GM21360 (cell line): Measurements from ENCODE around the gene E2F7.

ENCODE experiments used
- ATAC-seq: cut with Tn5 transposase; IDR thresholded peaks from one replicate; pipeline ENCODE4 v1.9.1; 2021; ENCODE audit warnings: mild to moderate bottlenecking, moderate library complexity; ENCODE audit not compliant: unreplicated experiment

Gene E2F7

DNA sequence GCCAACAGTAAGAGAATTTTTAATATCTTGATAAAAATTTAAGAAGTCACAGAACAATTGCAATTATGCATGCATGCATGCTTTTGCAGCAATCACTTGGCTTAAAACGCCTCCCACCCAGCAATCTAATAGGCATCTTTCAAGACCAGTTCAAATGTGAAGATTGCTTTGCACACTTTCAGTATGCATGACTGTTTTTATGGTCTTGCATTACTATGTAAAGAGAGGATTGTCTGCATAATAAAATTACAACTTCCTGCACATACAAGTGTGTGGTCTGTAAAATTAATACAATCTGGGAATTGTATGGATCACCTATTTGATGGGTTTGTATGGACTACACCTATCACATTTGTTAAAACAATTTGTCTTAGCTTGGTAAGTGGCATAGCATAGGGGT lies 48.8 kb downstream of the E2F7 start:
- no peak for ATAC-seq

DNA sequence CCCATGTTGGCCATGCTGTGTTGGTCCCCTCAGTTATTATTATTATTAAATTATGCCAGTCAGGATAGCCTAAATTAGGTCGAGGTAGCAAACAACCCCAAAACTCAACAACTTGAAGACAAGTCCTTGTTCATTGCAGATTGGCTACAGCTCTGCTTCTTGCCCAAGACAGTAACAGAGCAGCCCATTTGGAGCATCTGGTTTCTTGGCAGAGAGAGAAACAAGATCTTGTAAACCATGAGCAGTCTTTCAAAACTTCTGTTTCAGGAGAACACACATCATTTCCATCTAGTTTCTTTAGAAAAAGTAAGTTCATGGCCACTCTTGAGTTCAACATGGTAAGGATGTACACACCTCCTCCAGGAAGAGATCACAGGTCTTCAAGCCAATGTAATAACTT lies 52.3 kb downstream of the E2F7 start:
- ATAC-seq, result no peak

DNA sequence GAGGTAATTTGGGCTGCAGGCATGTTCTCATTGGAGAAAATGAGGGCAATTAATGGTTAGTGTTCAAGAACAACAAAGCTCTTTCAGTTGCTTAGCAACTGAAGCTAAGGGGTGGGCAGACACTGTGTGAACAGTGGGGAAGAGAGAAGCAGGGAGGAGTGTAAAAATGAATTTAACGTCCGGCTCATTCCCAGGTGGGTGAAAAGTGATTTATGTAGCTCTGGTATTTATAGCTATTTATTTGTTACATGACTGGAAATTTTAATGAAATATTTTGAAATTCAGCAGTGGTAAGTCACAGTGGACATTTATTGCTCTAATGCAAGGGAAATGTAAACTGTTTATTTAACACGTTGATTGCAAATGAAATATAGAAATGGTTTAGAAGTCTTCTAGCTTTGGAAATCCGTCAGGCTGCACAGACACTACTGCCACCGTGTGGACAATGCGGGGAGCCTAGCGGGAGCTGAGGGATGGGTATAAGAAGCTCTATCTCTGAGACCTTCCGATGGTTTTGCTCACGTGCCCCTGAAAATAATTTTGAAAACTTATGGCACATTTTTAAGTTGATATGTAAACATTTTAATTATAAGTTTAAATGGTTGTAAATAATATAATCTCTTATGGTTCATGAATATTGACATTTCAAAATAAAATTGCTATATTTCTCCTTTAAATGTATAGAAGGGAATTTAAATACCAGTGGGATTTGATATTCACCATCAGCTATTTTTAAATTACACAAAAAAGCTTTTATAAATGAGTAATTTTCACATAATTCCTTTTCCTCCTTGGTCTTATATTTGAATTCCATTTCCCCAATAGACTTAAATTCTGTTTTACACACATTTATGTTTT lies 54.4 kb downstream of the E2F7 start:
- ATAC-seq, result peak; percentile 95

DNA sequence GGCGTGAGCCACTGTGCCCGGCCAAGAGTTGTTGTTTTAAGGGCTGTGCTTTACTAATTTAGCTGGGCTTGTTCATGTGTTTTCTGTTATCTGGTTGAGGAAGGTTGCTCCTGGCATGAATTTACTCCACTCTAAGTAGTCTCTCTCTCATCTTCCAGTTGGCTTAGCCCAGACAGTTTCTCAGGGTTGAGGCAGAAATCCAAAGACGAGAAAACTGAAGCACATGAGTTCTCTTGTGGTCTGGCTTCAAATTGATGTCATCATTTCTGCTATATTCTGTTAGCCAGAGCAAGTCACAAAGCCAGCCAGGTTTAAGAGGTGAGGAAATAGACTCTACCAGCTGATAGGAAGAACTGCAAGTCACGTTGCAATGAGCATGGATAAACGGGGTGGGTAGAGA lies 57.9 kb downstream of the E2F7 start:
- no peak for ATAC-seq

DNA sequence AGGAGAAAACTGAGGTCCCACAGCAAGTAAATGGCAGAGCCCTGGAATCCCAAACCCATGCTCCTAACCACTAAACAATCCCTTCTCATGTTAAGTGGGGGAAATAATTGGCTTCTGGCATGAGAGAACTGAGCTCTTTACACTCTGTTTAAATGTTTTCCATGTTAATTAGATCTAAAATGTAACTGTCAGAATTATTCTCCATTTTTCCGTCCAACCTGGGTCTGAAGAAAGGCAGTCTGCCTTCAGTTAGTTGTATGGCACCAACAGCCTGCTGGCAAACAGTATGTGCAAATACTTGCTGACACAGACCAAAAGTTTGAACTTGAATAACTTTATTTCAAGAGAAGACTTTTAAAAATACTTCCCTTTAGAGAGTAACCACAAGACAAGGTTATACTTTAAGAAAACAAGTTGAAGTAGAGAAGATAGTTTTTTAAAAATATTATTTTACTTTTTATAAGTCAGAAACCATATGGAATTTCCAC lies 59.7 kb downstream of the E2F7 start:
- ATAC-seq, result no peak

DNA sequence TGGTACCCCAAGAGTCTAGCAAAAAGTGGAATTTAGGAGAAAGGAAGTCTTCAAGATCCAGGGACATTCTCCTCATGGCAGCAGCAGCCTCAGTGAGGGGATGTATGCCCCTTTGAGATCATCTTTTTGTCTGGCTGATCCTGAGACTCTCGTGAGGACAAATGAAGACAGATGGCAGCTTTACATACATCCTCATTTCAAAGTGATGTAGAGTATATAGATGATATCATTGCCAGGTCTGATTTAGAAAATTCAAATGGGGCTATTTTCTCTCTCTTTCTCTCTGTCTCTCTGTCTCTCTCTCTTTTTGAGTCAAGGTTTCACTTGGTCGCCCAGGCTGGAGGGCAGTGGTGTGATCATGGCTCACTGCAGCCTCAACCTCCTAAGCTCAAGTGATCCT lies 61.5 kb downstream of the E2F7 start:
- no peak for ATAC-seq

DNA sequence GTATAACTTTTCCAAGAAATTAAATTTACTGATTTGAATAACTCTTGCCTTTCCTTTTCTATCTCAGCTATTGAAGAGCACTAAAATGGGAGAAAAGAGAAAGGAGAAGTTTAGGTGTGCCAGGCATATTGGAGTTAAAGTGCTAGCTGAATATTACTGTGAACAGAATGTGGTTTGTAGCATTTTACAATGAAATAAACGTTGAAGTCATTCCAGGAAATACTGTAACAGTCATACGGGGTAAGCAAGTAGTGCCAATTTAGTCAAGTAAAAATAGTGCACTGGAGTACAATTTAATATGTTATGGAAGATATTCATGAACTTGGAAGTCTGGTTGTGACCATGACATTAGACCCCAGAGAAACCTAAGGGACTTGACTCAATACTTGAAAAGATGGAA lies 62.1 kb downstream of the E2F7 start:
- no peak for ATAC-seq

DNA sequence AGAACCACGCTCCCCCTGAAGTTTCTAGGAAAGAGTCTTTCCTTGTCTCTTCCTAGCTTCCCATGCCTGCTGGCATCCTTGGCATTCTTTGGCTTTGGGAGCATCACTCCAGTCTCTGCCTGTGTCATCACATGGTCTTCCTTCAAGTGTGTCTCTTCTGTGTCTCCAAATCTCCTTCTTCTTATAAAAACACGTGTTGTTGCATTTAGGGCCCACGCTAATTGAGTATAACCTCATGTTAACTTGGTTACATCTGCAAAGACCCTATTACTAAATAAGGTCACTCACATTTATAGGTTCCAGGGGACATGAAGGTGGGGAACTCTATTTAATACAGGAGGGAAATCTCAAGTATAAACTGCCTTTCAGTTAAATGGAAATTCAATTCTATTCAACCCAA lies 63.0 kb downstream of the E2F7 start:
- ATAC-seq, result no peak

DNA sequence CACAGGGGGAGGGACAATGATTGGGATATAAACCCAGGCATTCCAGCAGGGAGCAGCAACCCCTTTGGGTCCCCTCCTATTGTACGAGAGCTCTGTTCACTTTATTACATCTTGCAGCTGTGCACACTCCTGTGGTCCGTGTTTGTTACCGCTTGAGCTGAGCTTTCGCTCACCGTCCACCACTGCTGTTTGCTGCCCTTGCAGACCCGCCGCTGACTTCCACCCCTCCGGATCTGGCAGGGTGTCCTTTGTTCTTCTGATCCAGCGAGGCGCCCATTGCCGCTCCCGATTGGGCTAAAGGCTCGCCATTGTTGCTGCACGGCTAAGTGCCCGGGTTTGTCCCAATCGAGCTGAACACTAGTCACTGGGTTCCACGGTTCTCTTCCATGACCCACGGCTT lies 64.1 kb downstream of the E2F7 start:
- no peak for ATAC-seq

DNA sequence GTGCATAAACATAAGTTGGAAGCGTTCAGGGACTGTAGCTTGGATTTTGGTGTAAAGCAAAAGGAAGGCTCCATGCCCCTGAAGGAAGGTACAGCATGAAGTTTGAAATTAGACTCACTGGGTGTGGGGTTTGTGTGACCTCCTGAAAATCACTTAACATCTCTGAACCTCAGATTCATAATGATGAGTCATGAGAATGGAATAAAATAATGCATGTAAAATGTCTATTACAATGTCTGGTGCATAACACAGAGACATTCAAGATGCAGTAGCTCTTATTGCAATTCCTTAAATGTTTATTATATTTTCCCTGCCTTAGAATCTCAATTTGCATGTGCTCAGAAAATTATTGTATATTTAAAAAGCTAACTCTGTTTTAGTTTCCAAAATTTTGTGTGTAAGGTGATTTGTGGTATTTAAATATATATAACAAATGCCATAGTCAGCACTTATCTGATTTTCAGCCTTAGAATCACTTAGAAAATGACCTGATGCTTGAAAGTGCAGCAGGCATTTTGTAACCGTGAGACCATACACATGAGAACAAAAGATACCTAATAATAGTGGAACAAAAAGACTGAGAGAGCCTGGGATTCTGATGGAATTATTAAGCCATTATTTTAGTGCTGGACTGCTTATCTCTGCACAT lies 66.3 kb downstream of the E2F7 start:
- ATAC-seq, result no peak

DNA sequence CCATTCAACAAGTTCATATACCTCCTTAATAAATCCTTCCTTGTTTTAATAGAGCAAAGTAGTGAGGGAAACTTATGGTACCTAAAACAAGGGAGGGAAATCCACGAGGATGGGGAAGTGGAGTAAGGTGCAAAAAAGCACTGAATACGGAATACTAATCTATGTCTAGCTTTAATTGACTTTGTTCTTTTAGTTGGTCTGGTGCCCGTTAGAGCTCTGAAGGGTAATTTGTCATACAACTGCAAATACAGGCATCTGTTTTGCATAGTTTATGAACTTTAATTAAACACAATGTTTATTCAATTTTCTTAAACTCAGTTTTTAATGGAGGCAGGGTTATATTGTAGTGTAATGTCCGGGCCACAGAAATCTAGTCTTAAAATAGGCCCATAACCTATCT lies 67.0 kb downstream of the E2F7 start:
- ATAC-seq, result no peak

DNA sequence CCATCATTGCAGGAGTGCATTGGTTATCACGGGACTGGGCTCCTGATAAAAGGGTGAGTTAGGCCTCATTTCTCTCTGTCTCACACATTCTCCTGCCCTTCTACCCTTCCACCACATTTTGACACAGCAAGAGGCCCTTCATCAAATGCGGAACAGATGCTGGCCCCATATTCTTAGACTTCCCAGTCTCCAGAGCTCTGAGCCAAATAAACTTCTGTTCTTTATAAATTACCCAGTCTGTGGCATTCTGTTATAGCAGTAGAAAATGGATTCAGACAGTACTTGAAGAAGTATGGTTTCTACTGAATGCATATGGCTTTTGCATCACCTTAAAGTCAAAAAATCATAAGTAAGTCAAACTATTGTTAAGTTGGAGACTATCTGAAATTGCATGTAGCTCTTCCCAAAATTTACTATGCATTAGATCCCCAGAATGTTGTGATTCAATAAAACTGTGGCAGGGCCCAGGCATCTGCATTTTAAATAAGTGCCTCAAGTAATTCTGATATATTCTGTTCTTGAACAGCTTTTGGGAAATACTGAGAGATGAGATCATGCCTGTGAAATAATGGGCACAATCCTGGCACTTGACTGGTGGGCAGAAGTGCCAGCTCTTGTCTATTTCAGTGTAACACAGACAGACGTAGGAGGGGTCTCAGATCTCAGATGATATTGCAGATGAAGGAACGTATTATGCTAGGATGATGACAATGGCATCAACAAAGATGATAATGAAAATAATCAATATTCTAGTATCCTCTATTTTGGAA lies 68.2 kb downstream of the E2F7 start:
- no peak for ATAC-seq

DNA sequence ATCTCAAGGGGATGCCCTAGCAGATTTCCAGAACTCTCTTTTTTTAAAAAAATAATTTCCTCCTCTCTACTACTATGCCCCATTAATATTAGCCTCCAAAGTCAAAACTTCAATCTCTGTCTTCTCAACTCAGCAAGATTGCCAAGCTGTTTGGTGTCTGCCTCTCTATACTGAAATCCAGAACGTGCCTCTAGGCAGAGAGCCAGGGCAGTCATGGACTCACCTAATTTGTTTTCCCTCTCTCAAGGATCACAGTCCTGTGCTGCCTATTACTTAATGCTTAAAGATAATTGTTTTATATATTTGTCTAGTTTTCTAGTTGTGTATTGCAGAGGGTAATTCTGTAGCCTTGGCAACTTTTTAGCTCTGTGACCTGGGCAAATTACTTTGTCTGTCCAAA lies 74.7 kb downstream of the E2F7 start:
- ATAC-seq, result no peak

DNA sequence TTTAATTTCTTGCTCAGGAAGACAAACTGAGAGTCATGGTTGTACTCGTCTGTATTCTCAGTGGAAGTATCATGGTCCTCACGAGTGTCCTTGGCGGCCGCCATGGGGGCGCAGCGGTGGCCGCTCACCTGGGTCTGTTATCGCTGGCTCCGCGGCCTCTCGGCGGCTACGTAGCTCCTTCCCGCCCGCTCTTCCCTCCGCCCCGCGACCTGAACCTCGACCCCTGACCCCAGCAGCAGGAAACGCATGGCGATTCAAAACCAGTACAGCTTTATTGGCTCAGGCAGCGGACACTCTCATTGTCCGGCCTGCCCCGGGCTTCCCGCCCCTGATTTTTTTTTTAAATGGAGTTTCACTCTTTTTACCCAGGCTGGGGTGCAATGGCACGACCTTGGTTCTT lies 80.8 kb downstream of the E2F7 start:
- ATAC-seq, result no peak

DNA sequence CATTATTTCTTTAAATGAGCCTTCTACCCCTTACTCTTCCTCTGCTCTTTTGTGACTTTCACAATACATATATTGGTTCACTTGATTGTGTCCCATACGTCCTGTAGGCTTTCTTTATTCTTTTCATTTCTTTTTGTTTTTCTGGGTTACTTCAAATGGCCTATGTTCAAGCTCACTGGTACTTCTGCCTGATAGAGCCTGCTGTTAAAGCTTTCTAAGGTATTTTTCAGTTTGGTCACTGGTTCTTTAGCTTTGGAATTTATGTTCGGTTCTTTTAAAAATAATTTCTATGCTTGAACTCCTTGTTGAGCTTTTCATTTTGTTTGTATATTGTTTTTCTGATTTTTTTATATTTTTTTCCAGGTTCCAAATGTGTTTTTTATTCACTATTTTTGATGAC lies 81.9 kb downstream of the E2F7 start:
- ATAC-seq, result no peak

DNA sequence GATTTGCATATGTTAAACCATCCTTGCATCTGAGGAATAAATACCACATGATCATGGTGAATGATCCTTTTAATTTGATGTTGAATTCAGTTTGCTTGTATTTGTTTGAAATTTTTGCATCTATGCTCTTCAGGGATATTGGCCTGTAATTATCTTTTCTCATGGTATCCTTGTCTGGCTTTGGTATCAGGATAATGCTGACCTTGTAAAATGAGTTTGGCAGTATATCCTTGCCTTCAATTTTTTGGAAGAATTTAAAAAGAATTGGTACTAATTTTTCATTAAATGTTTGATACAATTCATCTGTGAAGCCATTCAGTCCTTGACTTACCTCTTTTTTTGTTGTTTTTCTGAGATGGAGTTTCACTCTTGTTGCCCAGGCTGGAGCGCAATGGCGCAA lies 85.2 kb downstream of the E2F7 start:
- no peak for ATAC-seq

DNA sequence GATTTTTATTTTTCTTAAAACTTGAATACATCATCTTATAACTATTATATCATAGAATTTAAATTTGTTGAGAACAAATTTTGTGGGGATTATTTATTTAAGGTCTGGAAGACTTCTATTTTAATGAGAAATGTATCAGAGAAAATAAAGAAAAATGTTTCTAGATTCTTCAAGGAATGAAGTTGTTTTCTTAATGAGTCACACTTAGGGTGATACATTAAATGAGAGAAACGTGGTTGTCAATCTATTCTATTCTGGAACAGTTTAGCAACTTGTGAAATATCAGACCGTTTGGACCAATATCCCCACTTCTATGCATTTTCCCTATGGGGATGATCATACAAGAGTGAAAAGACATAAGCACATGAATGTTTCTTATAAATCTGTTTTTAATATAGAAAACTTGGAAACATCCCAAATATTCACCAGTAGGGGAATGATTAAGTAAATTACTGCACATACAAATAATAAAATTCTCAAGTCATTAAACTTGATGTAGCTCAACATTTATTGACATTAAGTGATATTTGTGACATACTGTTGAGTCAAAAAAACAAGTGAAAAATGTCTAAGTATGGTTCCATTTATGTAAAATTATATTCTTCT lies 88.5 kb downstream of the E2F7 start:
- no peak for ATAC-seq
